Activated CD8-positive, alpha-beta memory T cell treated with anti-CD3 and anti-CD28 coated beads for 4 hours (primary cell): ENCODE data around the gene KIAA1614.
"Not testable (repeated sequence)": the region's sequence is repeated elsewhere in the genome, so short reads cannot be mapped to it uniquely, and the experiment has no call there.

ENCODE experiments used
- DNase-seq, 2 donors: peaks; one replicate each; pipeline ENCODE4 v3.0.0-alpha.2; 2020; ENCODE audit warnings: low read depth in 2 of 2

The KIAA1614 gene

GRCh38 chr1:180961622-180962021, 48.9 kb downstream of the KIAA1614 start:
- DNase-seq = no peak

GRCh38 chr1:180962178-180962577, 49.5 kb downstream of the KIAA1614 start:
- no peak for DNase-seq

GRCh38 chr1:180964056-180964455, 51.4 kb downstream of the KIAA1614 start:
- no peak for DNase-seq

- no peak for DNase-seq
Observed at GRCh38 chr1:180964595-180964994, 51.9 kb downstream of the KIAA1614 start.

- no peak for DNase-seq
Observed at GRCh38 chr1:180966312-180966711, 53.6 kb downstream of the KIAA1614 start.

DNA sequence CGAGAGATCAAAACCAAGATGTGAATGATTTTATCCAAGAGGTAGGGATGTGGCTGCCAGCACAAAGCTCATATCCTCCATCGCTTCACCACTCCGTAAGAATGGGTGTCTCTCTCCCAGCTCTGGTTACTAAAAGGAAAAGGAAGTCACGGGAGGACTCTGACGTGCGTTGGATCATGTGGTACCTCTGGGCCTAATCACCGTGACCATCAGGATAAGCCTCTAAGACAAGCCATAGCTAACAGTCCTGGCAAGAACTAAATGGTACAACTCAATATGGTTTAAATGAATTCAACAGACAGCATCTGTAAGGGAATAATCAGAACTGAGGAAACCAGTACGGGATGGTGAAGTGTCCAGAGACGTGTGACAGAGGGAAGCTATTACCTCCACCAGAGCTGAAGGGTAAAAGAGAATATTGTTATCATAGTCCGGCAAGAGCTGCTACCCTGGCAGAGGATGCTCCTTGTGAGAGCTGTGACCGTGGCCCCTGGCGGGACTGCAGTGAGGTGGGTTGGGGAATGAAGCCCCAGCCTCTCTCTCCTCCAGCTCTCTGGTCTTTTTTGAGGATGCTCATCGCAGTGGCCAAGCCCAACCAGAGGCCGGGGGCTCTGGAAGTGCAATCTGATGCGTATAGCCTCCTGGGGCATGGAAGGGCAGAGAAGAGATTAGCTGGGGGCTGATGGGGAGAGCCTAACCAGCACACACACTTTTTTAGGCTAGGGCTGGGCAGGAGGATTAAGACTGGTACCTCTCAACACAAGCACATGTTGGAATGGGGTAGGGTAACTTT, 54.2 kb downstream of the KIAA1614 start:
- DNase-seq = no peak

GRCh38 chr1:180967558-180967957, 54.9 kb downstream of the KIAA1614 start:
- DNase-seq = no peak

DNA sequence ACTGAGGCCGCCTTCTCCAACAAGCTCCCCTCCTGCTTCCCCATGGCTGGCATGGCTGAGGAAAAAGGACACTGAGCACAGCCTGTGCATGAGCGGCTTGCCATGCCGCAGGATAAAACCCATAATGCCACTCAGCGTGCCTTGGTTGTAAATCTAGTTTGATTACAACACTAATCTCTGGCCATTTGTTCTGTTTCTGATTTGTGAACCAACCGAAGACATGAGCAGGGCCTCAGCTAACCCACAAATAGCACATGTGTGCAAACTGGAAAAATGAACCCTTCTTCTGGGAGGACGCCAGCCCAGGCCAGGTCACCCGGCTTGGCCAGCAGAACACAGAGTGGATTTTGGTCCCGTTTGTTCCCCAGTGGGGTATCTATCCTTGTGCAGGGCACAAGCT, 56.1 kb downstream of the KIAA1614 start:
- not testable (repeated sequence) for DNase-seq

DNA sequence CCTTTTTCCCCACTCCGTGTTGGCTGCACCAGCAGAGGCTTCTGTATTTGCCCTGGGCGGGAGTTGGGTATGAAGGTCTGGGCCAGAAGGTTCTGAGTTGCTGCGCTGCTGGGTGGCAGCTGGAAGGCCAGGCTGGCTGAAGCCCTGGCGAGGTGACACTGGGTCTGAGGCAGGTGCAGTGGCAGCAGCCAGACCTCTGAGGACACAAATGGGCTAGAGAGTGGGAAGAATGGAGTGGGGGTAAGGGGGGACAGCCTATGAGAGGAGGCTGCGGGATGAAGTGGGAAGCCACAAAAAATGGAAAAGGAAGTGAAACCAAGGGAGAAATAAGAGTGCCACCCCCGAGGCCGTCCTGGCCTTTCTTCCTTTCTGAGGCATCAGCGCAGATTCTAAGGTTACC, 56.7 kb downstream of the KIAA1614 start:
- DNase-seq = no peak

DNA sequence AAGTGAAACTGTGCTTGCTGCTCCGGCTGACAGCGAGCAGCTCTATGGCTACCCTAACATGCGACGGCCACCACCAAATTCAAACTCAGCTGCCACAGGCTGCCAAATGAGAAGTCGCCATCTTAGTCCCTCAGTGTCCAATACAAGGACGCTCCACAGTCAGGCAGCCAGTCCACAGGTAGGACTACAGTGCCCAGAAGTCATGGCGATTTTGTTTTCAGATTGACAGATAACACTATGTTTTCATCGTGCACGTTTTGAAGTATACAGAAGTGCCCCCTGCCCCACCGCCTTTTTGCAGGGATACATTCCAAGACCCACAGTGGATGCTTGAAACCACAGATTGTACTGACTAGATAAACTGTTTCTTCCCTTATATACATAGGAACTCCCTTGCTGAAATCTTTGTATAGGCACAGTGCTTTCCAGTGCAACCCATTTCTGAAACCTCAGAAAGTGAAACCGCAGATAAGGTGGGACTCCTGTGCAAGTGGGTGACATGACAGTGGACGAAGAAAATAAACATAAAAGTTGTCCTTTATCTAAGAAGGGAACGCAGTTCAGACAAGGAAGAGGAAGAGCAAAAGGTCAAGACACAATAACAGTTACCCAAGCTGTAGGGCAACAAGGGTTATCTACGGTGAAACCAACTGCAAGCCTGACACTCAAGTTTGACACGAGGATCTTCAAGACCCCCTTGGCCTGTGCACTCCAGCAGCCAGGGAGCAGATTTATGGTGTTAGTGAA, 57.8 kb downstream of the KIAA1614 start:
- DNase-seq = no peak

GRCh38 chr1:180971273-180971997, 58.7 kb downstream of the KIAA1614 start:
- no peak for DNase-seq

DNA sequence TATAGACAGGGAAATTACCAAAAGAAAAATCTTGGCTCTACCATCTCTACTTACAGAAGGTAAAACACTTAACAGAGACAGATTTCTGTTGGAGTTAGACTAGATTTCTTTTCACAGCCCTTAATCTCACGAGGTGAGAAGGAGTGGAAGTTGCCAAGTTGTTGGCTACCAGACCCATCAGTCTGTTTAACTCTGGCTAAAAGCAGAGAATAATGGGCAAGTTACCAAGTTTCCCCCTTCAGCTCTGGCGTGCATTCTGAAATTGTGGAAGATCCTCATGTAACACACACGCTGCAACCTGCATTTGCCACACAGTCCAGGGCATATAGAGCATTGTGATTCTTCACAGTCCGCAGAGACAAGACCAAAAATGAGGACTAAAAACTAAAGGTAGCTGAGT, 60.7 kb downstream of the KIAA1614 start:
- no peak for DNase-seq

GRCh38 chr1:180974236-180974635, 61.5 kb downstream of the KIAA1614 start:
- DNase-seq = no peak

GRCh38 chr1:180975551-180975950, 62.9 kb downstream of the KIAA1614 start:
- DNase-seq = no peak

- DNase-seq = no peak
Observed at GRCh38 chr1:180976191-180976590, 63.5 kb downstream of the KIAA1614 start.

GRCh38 chr1:180976732-180977357, 64.1 kb downstream of the KIAA1614 start:
- DNase-seq = no peak

GRCh38 chr1:180981596-180982387, 69.1 kb downstream of the KIAA1614 start:
- peak; percentile 11 to 20 for DNase-seq

GRCh38 chr1:180982422-180982821, 69.7 kb downstream of the KIAA1614 start:
- no peak for DNase-seq

DNA sequence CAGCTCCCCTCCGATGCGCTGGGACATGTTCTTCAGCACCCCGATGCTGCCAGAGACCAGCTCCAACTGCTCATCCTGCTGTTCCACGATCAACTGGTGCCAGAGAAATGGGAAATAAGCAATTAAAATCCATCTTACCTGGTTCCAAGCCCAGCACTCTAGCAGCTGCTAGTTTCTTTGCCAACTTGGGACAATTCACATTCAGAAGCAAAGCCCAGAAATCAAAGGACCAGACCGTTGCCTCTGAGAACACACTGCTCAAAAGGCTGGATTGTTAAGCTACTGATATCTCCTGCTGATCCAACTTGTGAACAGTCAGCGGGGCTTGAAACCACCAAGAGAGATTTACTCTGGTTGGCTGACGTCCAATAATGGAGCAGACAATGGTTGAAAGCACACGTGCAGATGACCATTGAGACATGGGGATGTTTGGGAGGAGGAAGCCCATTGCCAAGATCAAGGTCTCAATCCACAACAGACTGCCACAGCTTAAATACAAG, 75.6 kb downstream of the KIAA1614 start:
- DNase-seq = no peak

DNA sequence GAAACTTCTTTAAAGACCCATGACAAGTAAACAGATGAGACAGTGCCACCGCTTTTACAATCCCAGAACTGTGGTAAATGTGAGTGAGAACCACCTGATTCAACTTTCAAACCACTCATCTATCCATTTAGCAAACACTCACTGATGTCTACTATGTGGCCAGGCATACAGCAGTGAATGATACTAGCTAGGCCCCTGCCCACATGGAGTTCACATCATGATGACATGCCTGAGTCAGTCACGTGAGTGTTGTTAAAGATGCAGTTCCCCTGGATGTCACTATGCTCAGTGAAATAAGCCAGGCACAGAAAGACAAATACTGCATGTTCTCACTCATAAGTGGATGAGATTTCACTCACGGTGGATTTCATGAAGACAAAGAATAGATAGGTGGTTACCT, 81.6 kb downstream of the KIAA1614 start:
- DNase-seq = no peak
